ENCODE results near the gene NOL4. TPM values are rescaled to one million over a fixed set of nuclear protein-coding genes. Genes with fewer than 3 reads are reported as not detected.
A peak's percentile ranks its signal among the peaks of the same experiment; 100 is the strongest.
"Not testable (repeated sequence)": the region's sequence is repeated elsewhere in the genome, so short reads cannot be mapped to it uniquely, and the experiment has no call there.

NOL4 gene, protein sequence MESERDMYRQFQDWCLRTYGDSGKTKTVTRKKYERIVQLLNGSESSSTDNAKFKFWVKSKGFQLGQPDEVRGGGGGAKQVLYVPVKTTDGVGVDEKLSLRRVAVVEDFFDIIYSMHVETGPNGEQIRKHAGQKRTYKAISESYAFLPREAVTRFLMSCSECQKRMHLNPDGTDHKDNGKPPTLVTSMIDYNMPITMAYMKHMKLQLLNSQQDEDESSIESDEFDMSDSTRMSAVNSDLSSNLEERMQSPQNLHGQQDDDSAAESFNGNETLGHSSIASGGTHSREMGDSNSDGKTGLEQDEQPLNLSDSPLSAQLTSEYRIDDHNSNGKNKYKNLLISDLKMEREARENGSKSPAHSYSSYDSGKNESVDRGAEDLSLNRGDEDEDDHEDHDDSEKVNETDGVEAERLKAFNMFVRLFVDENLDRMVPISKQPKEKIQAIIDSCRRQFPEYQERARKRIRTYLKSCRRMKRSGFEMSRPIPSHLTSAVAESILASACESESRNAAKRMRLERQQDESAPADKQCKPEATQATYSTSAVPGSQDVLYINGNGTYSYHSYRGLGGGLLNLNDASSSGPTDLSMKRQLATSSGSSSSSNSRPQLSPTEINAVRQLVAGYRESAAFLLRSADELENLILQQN
- total RNA-seq (2021; ENCODE audit: unreplicated experiment): not detected
- not detected in 2 replicates for polyA plus RNA-seq (2012)
- percentile 0 among the genes with signal in this experiment for Bru-seq, nascent RNA
- not detected for BruChase-seq, experiment 1, labeled RNA remaining after a 6-hour chase
- not detected for BruChase-seq, experiment 2, labeled RNA remaining after a 2-hour chase
- long read RNA-seq: 0 reads

DNA sequence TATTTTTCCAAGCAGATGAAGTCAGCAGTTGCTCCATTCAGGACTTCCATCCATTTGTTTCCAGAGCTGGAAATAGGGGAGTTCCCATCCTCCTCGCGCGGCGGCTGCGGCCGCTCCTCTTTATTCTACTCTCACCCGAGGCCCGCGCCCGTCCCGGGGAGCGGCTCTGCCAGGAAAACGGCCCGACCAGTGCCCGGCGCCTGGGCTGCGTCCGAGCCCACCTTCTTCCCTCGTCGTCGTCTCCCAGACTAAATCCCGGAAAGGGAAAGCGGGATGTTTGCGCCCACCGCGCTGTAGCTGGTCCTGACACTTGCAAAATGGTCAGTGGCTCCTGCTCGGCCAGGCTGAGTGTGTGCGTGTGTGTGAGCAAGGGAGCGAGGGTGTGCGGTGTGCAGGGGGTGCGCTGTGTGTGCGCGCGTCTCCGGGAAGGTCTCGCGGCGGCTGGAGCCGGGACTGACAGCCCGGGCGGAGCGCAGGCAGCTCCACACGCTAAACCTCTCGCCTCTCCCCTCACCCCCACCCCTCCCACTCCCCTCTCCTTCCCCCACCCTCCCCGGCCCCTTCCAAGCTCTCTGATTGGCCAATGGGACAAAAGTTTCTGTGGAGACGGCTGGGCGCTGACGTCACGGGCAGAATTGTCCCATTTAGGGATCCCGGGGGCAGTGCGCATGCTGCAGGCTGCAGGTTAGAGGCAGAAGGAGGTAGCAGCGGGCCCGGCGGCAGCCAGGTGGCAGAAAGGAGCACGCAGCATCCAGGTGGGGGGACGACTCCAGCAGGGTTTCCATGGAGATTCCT, at the start of gene NOL4:
NOL4 (minus strand) TSS at position 491 of the 795 bp plus-strand sequence. CDS start 1,660 bp downstream, outside the sequence.
- Histone ChIP-seq H4K20me1 (ENCODE audit: insufficient read depth) (no peaks in the 10 kb centered on the region), H3K36me3 (ENCODE audit: control insufficient read depth in 1 of 2, insufficient read depth in 2 of 2, low read length in 2 of 2) (no peaks in the 10 kb centered on the region), H3K27me3 (ENCODE audit: insufficient read depth, low read length) (no peaks in the 10 kb centered on the region), H3K9me3 (ENCODE audit: control insufficient read depth in 1 of 2, insufficient read depth in 1 of 2, low read depth in 1 of 2, low read length in 2 of 2) (peaks cover 0 to 34% of the 10 kb centered on the region in 2 experiments; a peak in 2 of 4 replicates), H3K9ac (ENCODE audit: low read length) (no peak within 1 kb of the TSS), H3K4me1 (ENCODE audit: control insufficient read depth in 1 of 2, insufficient read depth in 2 of 2, low read length in 2 of 2) (no peaks in the 10 kb centered on the region), H3K4me3 (replicated peaks in 1 of 2; ENCODE audit: low read depth in 1 of 2, low read length in 2 of 2) (no peak within 1 kb of the TSS), H3K4me2 (ENCODE audit: low read length) (no peak within 1 kb of the TSS), H3K9me2 (ENCODE audit: insufficient read depth) (no peaks in the 10 kb centered on the region), H3K27ac (ENCODE audit: low read depth, low read length) (no peak within 1 kb of the TSS), H3K79me2 (ENCODE audit: insufficient read depth, low read length) (no peaks in the 10 kb centered on the region), H2AFZ (ENCODE audit: low read depth, low read length, poor library complexity, severe bottlenecking) (no peak within 1 kb of the TSS)
- ChIA-PET RAD21 (ENCODE audit: low non-redundant PET in 1 of 2, low total read pairs in 2 of 2, uncharacterized antibody in 2 of 2, unreplicated experiment in 2 of 2) (no interaction called here), POLR2A (no interaction called here), CTCF (no interaction called here)
- ATAC-seq (no peak), DNase-seq (ENCODE audit: low read depth, low spot score) (no peak)
- intact Hi-C loops (cut with micrococcal nuclease): no loop called here
- no TSS peak for BruUV-seq (replicated peaks)
- TF ChIP-seq EZH2 (IDR thresholded peaks at IDR 0.05) (no peak), ZFX (IDR thresholded peaks at IDR 0.05) (no peak), ELF1 (IDR thresholded peaks at IDR 0.05; ENCODE audit: borderline replicate concordance, low read depth) (no peak), POLR2A (IDR thresholded peaks at IDR 0.05; ENCODE audit: borderline replicate concordance, extremely low read depth, insufficient read depth, insufficient read length) (no peak), CEBPB (IDR thresholded peaks at IDR 0.05; ENCODE audit: low read depth) (no peak), FOSL1 (IDR thresholded peaks at IDR 0.05; ENCODE audit: low read depth) (no peak), EZH2phosphoT487 (IDR thresholded peaks at IDR 0.05; ENCODE audit: borderline replicate concordance) (no peak), SP1 (IDR thresholded peaks at IDR 0.05; ENCODE audit: low read depth) (no peak)
- TF ChIP-seq, protein P1, sequence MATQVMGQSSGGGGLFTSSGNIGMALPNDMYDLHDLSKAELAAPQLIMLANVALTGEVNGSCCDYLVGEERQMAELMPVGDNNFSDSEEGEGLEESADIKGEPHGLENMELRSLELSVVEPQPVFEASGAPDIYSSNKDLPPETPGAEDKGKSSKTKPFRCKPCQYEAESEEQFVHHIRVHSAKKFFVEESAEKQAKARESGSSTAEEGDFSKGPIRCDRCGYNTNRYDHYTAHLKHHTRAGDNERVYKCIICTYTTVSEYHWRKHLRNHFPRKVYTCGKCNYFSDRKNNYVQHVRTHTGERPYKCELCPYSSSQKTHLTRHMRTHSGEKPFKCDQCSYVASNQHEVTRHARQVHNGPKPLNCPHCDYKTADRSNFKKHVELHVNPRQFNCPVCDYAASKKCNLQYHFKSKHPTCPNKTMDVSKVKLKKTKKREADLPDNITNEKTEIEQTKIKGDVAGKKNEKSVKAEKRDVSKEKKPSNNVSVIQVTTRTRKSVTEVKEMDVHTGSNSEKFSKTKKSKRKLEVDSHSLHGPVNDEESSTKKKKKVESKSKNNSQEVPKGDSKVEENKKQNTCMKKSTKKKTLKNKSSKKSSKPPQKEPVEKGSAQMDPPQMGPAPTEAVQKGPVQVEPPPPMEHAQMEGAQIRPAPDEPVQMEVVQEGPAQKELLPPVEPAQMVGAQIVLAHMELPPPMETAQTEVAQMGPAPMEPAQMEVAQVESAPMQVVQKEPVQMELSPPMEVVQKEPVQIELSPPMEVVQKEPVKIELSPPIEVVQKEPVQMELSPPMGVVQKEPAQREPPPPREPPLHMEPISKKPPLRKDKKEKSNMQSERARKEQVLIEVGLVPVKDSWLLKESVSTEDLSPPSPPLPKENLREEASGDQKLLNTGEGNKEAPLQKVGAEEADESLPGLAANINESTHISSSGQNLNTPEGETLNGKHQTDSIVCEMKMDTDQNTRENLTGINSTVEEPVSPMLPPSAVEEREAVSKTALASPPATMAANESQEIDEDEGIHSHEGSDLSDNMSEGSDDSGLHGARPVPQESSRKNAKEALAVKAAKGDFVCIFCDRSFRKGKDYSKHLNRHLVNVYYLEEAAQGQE (IDR thresholded peaks at IDR 0.05; ENCODE audit: low read depth): no peak

DNA sequence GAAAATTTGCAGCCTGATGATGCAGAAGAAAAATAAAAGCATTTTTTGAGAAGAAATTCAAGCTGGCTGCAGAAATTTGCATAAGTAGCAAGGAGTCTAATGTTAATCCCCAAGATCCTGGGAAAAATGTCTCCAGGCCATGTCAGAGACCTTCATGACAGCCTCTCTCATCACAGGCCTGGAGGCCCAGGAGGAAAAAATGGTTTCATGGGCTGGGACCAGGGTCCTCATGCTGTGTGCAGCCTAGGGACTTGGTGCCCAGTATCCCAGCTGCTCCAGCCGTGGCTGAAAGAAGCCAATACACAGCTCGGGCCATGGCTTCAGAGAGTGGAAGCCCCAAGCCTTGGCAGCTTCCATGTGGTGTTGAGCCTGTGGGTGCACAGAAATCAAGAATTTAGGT, 41.3 kb upstream of the NOL4 start:
- H4K20me1 ChIP-seq (ENCODE audit: insufficient read depth); H3K79me2 ChIP-seq (ENCODE audit: insufficient read depth, low read length); H3K9ac ChIP-seq (ENCODE audit: low read length); intact Hi-C loops (cut with micrococcal nuclease); H3K4me2 ChIP-seq (ENCODE audit: low read length); H3K27ac ChIP-seq (ENCODE audit: low read depth, low read length); DNase-seq (ENCODE audit: low read depth, low spot score); CTCF ChIA-PET; ATAC-seq; H2AFZ ChIP-seq (ENCODE audit: low read depth, low read length, poor library complexity, severe bottlenecking); H3K9me3 ChIP-seq (ENCODE audit: control insufficient read depth in 1 of 2, insufficient read depth in 1 of 2, low read depth in 1 of 2, low read length in 2 of 2); H3K36me3 ChIP-seq (ENCODE audit: control insufficient read depth in 1 of 2, insufficient read depth in 2 of 2, low read length in 2 of 2); RAD21 ChIA-PET (ENCODE audit: low non-redundant PET in 1 of 2, low total read pairs in 2 of 2, uncharacterized antibody in 2 of 2, unreplicated experiment in 2 of 2); BruUV-seq (replicated peaks); H3K4me1 ChIP-seq (ENCODE audit: control insufficient read depth in 1 of 2, insufficient read depth in 2 of 2, low read length in 2 of 2); H3K9me2 ChIP-seq (ENCODE audit: insufficient read depth); H3K4me3 ChIP-seq (replicated peaks in 1 of 2; ENCODE audit: low read depth in 1 of 2, low read length in 2 of 2); H3K27me3 ChIP-seq (ENCODE audit: insufficient read depth, low read length); POLR2A ChIA-PET: not testable (repeated sequence)
